ENCODE data around the gene MFAP3. TPM values are rescaled to one million over a fixed set of nuclear protein-coding genes. Genes with fewer than 3 reads are reported as not detected.

The MFAP3 gene
- total RNA-seq, 1 donor from 2014 or later, result 41.5 TPM

DNA sequence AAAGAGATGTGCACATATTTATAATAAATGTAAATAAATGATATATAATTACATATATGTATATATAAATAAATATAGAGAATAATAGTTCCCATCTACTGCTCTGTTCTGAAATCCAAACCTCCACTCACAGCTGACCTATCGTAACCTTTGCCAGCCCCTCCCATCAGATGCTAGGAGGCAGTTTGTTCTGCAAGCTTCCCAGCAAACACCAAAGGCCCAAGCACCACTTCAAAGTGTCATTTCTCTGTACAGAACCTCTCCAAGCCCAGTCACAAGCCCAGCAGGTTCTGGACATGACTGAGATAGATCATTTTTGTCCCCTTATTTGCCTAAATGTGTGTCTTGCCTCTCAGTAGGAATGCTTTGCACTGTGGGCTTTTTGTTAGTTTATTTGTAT lies 62.4 kb downstream of the MFAP3 start:
- no peaks in the 10 kb centered on the region for H3K36me3 Mint-ChIP-seq
- H3K27ac Mint-ChIP-seq, result no peak overlapping the region
- H3K9me3 Mint-ChIP-seq, result no peaks in the 10 kb centered on the region
- no peak overlapping the region for H3K4me3 Mint-ChIP-seq
- no peak for TF ChIP-seq CTCF (IDR thresholded peaks at IDR 0.05; ENCODE audit: unreplicated experiment)
- no peak for DNase-seq (ENCODE audit: low spot score in 2 of 2, unreplicated experiment in 2 of 2)
- no peaks in the 10 kb centered on the region for H3K27me3 Mint-ChIP-seq (ENCODE audit: low read depth)
- no peaks in the 10 kb centered on the region for H3K4me1 Mint-ChIP-seq

DNA sequence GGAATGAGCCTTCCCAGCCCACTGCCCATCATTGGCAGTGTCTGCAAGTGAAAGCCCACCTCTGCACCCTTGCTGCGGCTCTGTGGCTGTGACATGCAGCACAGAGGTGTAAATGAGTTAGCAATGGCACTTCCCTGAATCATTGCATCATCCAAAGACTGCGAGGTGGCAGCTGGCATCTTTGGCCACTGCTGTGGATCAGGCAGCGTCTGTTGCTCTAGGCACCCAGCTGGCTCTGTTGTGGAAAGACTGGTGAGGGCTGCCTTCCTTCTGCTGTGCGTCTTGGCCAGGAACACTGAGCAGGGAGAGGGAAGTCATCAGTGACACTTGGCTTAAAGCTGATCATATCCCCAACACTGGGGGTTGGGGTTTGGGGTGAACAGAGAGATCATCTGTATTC lies 64.5 kb downstream of the MFAP3 start:
- TF ChIP-seq CTCF (IDR thresholded peaks at IDR 0.05; ENCODE audit: unreplicated experiment), result no peak
- H3K4me1 Mint-ChIP-seq, result no peaks in the 10 kb centered on the region
- no peaks in the 10 kb centered on the region for H3K27me3 Mint-ChIP-seq (ENCODE audit: low read depth)
- no peaks in the 10 kb centered on the region for H3K9me3 Mint-ChIP-seq
- H3K4me3 Mint-ChIP-seq, result no peak overlapping the region
- no peak for DNase-seq (ENCODE audit: low spot score in 2 of 2, unreplicated experiment in 2 of 2)
- no peaks in the 10 kb centered on the region for H3K36me3 Mint-ChIP-seq
- H3K27ac Mint-ChIP-seq, result no peak overlapping the region

Other genes starting within 250 kb of the MFAP3 start
- 27.6 to 29.2 TPM (median 28.3 TPM) in 3 replicates for gene FAM114A2, start 57 bp upstream of the MFAP3 start, total RNA-seq
- 13.5 to 14.5 TPM (median 13.9 TPM) in 3 replicates for gene GALNT10, start 151.8 kb downstream of the MFAP3 start, total RNA-seq

All from mesothelial cell of epicardium (in vitro differentiated cells).